Mesenchymal stem cell (in vitro differentiated cells and primary cell): ENCODE data around the gene P3H2.
A peak's percentile ranks its signal among the peaks of the same experiment; 100 is the strongest.

ENCODE experiments used
- DNase-seq: peaks from one replicate; pipeline ENCODE4 v3.0.0-alpha.2; 2013
- H2AFZ ChIP-seq: one replicate; pipeline ENCODE4 v1.6.1; 2013; ENCODE audit warnings: low read depth, mild to moderate bottlenecking, control low read depth, inconsistent platforms, low read length, moderate library complexity
- H2AK5ac ChIP-seq: 2 replicates; pipeline ENCODE4 v1.6.1; 2013; ENCODE audit warnings: low read length, moderate library complexity, mild to moderate bottlenecking, inconsistent platforms; ENCODE audit not compliant: severe bottlenecking
- H2BK120ac ChIP-seq: one replicate; pipeline ENCODE4 v1.6.1; 2013; ENCODE audit warnings: low read depth, mild to moderate bottlenecking, inconsistent platforms, low read length, moderate library complexity
- H2BK12ac ChIP-seq, 2 experiments: one replicate each; pipeline ENCODE4 v1.6.1; 2013; ENCODE audit warnings: inconsistent platforms in 2 of 2, low read length in 2 of 2, mild to moderate bottlenecking in 2 of 2, moderate library complexity in 2 of 2, control low read depth in 1 of 2
- H2BK15ac ChIP-seq: one replicate; pipeline ENCODE4 v1.6.1; 2013; ENCODE audit warnings: mild to moderate bottlenecking, low read depth, inconsistent platforms; ENCODE audit not compliant: poor library complexity, severe bottlenecking
- H2BK5ac ChIP-seq: 2 replicates; pipeline ENCODE4 v1.6.1; 2013; ENCODE audit warnings: low read depth, mild to moderate bottlenecking, low read length, control low read depth, inconsistent platforms; ENCODE audit not compliant: poor library complexity, severe bottlenecking
- H3K14ac ChIP-seq, 2 experiments: one replicate each; pipeline ENCODE4 v1.6.1; 2013; ENCODE audit warnings: inconsistent platforms in 2 of 2, low read length in 2 of 2, control low read depth in 1 of 2, mild to moderate bottlenecking in 1 of 2, moderate library complexity in 1 of 2
- H3K18ac ChIP-seq, 2 experiments: one replicate each; pipeline ENCODE4 v1.6.1; 2013; ENCODE audit warnings: inconsistent platforms in 2 of 2, low read length in 2 of 2, control low read depth in 1 of 2, low read depth in 1 of 2, mild to moderate bottlenecking in 1 of 2
- H3K23ac ChIP-seq, 2 experiments: one replicate each; pipeline ENCODE4 v1.6.1; 2013; ENCODE audit warnings: inconsistent platforms in 2 of 2, low read length in 2 of 2, mild to moderate bottlenecking in 2 of 2, moderate library complexity in 2 of 2, control low read depth in 1 of 2
- H3K27ac ChIP-seq: 2 replicates; pipeline ENCODE4 v1.5.1; 2013; ENCODE audit warnings: mild to moderate bottlenecking, moderate library complexity, low read length, control low read depth, inconsistent platforms; ENCODE audit not compliant: poor library complexity, severe bottlenecking
- H3K27me3 ChIP-seq, 2 experiments: 2 replicates each; pipeline versions ENCODE4 v1.6.1 to v1.7.0; 2013; ENCODE audit warnings: low read length in 2 of 2, mild to moderate bottlenecking in 2 of 2, moderate library complexity in 2 of 2, control low read depth in 1 of 2, inconsistent platforms in 1 of 2; ENCODE audit not compliant: control insufficient read depth in 1 of 2, insufficient read depth in 1 of 2
- H3K36me3 ChIP-seq, 2 experiments: 2 replicates each; pipeline versions ENCODE4 v1.6.1 to v1.7.0; 2013; ENCODE audit warnings: low read length in 2 of 2, control low read depth in 1 of 2, inconsistent platforms in 1 of 2, low read depth in 1 of 2, mild to moderate bottlenecking in 1 of 2; ENCODE audit not compliant: insufficient read depth in 2 of 2, control insufficient read depth in 1 of 2
- H3K4ac ChIP-seq, 2 experiments: one replicate each; pipeline ENCODE4 v1.6.1; 2013; ENCODE audit warnings: inconsistent platforms in 2 of 2, low read length in 2 of 2, mild to moderate bottlenecking in 2 of 2, moderate library complexity in 2 of 2, control low read depth in 1 of 2, low read depth in 1 of 2
- H3K4me1 ChIP-seq: 2 replicates; pipeline ENCODE4 v1.6.1; 2013; ENCODE audit warnings: low read depth, low read length, control low read depth; ENCODE audit not compliant: control insufficient read depth, insufficient read depth
- H3K4me2 ChIP-seq: 2 replicates; pipeline ENCODE4 v1.6.1; 2013; ENCODE audit warnings: low read length, mild to moderate bottlenecking, inconsistent platforms; ENCODE audit not compliant: poor library complexity, severe bottlenecking
- H3K4me3 ChIP-seq, 2 experiments: 2 replicates each; pipeline versions ENCODE4 v1.5.1 to v1.7.0; 2013; ENCODE audit warnings: low read length in 2 of 2, mild to moderate bottlenecking in 2 of 2, control low read depth in 1 of 2, low read depth in 1 of 2; ENCODE audit not compliant: insufficient read depth in 1 of 2
- H3K79me1 ChIP-seq: replicated peaks from 2 replicates; pipeline ENCODE4 v1.6.1; 2013; ENCODE audit warnings: mild to moderate bottlenecking, control low read depth, low read length, inconsistent platforms; ENCODE audit not compliant: poor library complexity, severe bottlenecking
- H3K9ac ChIP-seq: 2 replicates; pipeline ENCODE4 v1.7.0; 2013; ENCODE audit warnings: mild to moderate bottlenecking, low read length, moderate library complexity
- H3K9me3 ChIP-seq: 2 replicates; pipeline ENCODE4 v1.7.0; 2013; ENCODE audit warnings: mild to moderate bottlenecking, low read length; ENCODE audit not compliant: control insufficient read depth
- H4K8ac ChIP-seq: one replicate; pipeline ENCODE4 v1.6.1; 2013; ENCODE audit warnings: inconsistent platforms, mild to moderate bottlenecking, low read length, moderate library complexity
- H4K91ac ChIP-seq: one replicate; pipeline ENCODE4 v1.6.1; 2013; ENCODE audit warnings: mild to moderate bottlenecking, low read length, inconsistent platforms
- WGBS: methylation state at CpG from one replicate; pipeline ENCODE4 v1.1.7; 2013; ENCODE audit warnings: mixed read lengths; 5-methylcytosine and 5-hydroxymethylcytosine counted together

Gene P3H2

GRCh38 chr3:189983612-189984011, 137.1 kb downstream of the P3H2 start:
- 92% methylated on average over 2 of the region's 3 CpGs for WGBS
- peaks cover 0 to 19% of the 10 kb centered on the region in 2 experiments for H3K36me3 ChIP-seq

GRCh38 chr3:189982321-189982945, 138.3 kb downstream of the P3H2 start:
- 97% methylated on average over 4 of the region's 5 CpGs for WGBS
- DNase-seq = no peak

More at GRCh38 chr3:189983612-189984011, 137.1 kb downstream of the P3H2 start:
- Histone ChIP-seq H2AK5ac (no peak overlapping the region), H3K9ac (no peak overlapping the region), H3K4me3 (no peak overlapping the region), H3K79me1 (peaks cover 11% of the 10 kb centered on the region), H3K27ac (no peak overlapping the region), H4K91ac (no peak overlapping the region), H3K27me3 (no peaks in the 10 kb centered on the region), H3K14ac (no peak overlapping the region), H2BK12ac (no peak overlapping the region), H3K18ac (no peak overlapping the region), H3K23ac (no peak overlapping the region), H3K9me3 (no peaks in the 10 kb centered on the region), H2AFZ (no peak overlapping the region), H2BK15ac (no peak overlapping the region), H3K4ac (no peak overlapping the region), H4K8ac (no peak overlapping the region), H2BK120ac (no peak overlapping the region), H3K4me1 (no peaks in the 10 kb centered on the region), H2BK5ac (no peak overlapping the region), H3K4me2 (no peak overlapping the region)
- no peak for DNase-seq

DNA sequence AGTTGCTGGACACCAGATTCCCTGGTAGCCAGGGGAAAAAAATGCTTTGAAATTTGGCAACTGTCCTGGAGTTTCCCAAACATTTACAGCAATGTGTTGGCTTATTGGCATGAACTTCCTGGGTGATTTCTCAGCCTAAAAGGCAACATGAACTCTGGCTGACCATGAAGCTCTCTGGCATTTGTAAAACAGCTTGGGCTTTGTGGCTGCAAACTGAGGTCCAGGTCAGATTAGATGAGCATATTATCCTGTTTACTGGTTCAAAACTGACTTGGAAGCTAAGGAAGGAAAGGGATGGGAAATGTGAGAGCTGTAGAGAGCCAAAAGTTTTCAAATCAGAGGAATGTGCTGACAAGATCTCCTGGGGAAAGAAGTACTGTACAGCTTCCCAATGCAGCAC, 139.0 kb downstream of the P3H2 start:
- Histone ChIP-seq H3K4me1 (no peaks in the 10 kb centered on the region), H2BK120ac (no peak overlapping the region), H4K8ac (no peak overlapping the region), H4K91ac (no peak overlapping the region), H3K9ac (no peak overlapping the region), H2BK5ac (no peak overlapping the region), H3K18ac (no peak overlapping the region), H3K23ac (no peak overlapping the region), H2BK15ac (no peak overlapping the region), H3K4me2 (no peak overlapping the region), H2BK12ac (no peak overlapping the region), H3K4me3 (no peak overlapping the region), H3K9me3 (no peaks in the 10 kb centered on the region), H3K79me1 (peaks cover 13% of the 10 kb centered on the region), H3K27me3 (no peaks in the 10 kb centered on the region), H3K4ac (no peak overlapping the region), H2AFZ (no peak overlapping the region), H3K36me3 (peaks cover 0 to 29% of the 10 kb centered on the region in 2 experiments), H2AK5ac (no peak overlapping the region), H3K27ac (peak overlapping the region; percentile 42), H3K14ac (no peak overlapping the region)
- DNase-seq = peak; percentile 68

More at GRCh38 chr3:189982321-189982945, 138.3 kb downstream of the P3H2 start:
- H2AK5ac ChIP-seq = no peak overlapping the region
- H3K23ac ChIP-seq = no peak overlapping the region
- H3K79me1 ChIP-seq = peaks cover 10% of the 10 kb centered on the region
- no peaks in the 10 kb centered on the region for H3K9me3 ChIP-seq
- no peak overlapping the region for H3K18ac ChIP-seq
- no peak overlapping the region for H2BK15ac ChIP-seq
- no peak overlapping the region for H4K91ac ChIP-seq
- no peak overlapping the region for H3K14ac ChIP-seq
- peaks cover 0 to 23% of the 10 kb centered on the region in 2 experiments for H3K36me3 ChIP-seq
- no peak overlapping the region for H4K8ac ChIP-seq
- no peak overlapping the region for H2BK12ac ChIP-seq
- H3K4me1 ChIP-seq = no peaks in the 10 kb centered on the region
- no peaks in the 10 kb centered on the region for H3K27me3 ChIP-seq
- no peak overlapping the region for H2BK120ac ChIP-seq
- H3K9ac ChIP-seq = no peak overlapping the region
- H3K4ac ChIP-seq = no peak overlapping the region
- H2AFZ ChIP-seq = no peak overlapping the region
- peak overlapping the region; percentile 21 for H3K4me2 ChIP-seq
- no peak overlapping the region for H2BK5ac ChIP-seq
- no peak overlapping the region for H3K4me3 ChIP-seq
- peak overlapping the region; percentile 45 for H3K27ac ChIP-seq

DNA sequence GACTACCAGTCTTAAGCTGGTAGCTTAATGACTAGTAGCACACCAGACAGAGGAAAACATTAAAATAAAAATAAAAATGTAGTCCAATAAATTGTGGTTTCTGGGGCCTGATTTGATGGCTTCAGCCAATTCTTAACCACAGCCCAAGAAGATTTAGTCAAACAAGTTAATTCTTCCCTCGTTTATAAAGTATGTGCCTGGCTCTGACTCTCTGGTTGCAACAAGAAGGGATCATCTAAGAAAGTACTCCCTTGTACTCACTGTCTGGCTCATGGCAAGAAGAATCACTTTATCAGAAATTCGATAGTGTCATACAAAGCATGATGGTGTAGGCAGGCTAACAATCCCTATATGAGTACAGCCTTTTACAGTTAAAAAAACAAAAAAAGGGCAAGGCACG, 141.9 kb downstream of the P3H2 start:
- no peak for DNase-seq
- no peaks in the 10 kb centered on the region for H3K4me1 ChIP-seq
- no peak overlapping the region for H2AK5ac ChIP-seq
- H3K36me3 ChIP-seq = peaks cover 0 to 35% of the 10 kb centered on the region in 2 experiments
- no peak overlapping the region for H4K8ac ChIP-seq
- H3K18ac ChIP-seq = no peak overlapping the region
- H3K9me3 ChIP-seq = no peaks in the 10 kb centered on the region
- H3K9ac ChIP-seq = no peak overlapping the region
- no peak overlapping the region for H3K14ac ChIP-seq
- H3K27ac ChIP-seq = no peak overlapping the region
- 90% methylated on average over 3 of the region's 3 CpGs for WGBS
- H3K4me2 ChIP-seq = no peak overlapping the region
- peaks cover 21% of the 10 kb centered on the region for H3K79me1 ChIP-seq
- no peak overlapping the region for H3K23ac ChIP-seq
- no peak overlapping the region for H2BK15ac ChIP-seq
- H2BK5ac ChIP-seq = no peak overlapping the region
- no peaks in the 10 kb centered on the region for H3K27me3 ChIP-seq
- H2AFZ ChIP-seq = no peak overlapping the region
- H2BK12ac ChIP-seq = no peak overlapping the region
- no peak overlapping the region for H3K4ac ChIP-seq
- no peak overlapping the region for H2BK120ac ChIP-seq
- H3K4me3 ChIP-seq = no peak overlapping the region
- H4K91ac ChIP-seq = no peak overlapping the region
